Esophagus squamous epithelium (tissue), 5 donors: ENCODE measurements around the gene ZNF593OS. TPM values are rescaled to one million over a fixed set of nuclear protein-coding genes. Genes with fewer than 3 reads are reported as not detected.
A peak's percentile ranks its signal among the peaks of the same experiment; 100 is the strongest.

ENCODE experiments used
- DNase-seq: peaks from one replicate; lab custom pipeline; 2025; lab: John Stamatoyannopoulos, UW
- H3K27ac ChIP-seq, 4 donors: fragments of 200-600 bp; sonication (generic); one replicate each; pipeline ENCODE4 v1.5.1; 2016 to 2019; ENCODE audit warnings: mild to moderate bottlenecking in 1 of 4
- H3K27me3 ChIP-seq, 4 donors: fragments of 200-600 bp; sonication (generic); 1 replicate in 3 of 4; 2 replicates in 1 of 4; pipeline versions ENCODE4 v1.5.1 to v1.6.0; 2017 to 2021; ENCODE audit warnings: antibody characterized with exemption in 1 of 4
- H3K36me3 ChIP-seq, 3 donors: fragments of 200-600 bp; sonication (generic); one replicate each; pipeline ENCODE4 v1.5.1; 2016 to 2019
- H3K4me1 ChIP-seq, 3 donors: fragments of 200-600 bp; sonication (generic); one replicate each; pipeline ENCODE4 v1.5.1; 2017 to 2019
- H3K4me3 ChIP-seq, 4 donors: fragments of 200-600 bp; sonication (generic); 1 replicate in 3 of 4; 2 replicates in 1 of 4; pipeline ENCODE4 v1.5.1; 2016 to 2019; ENCODE audit warnings: mild to moderate bottlenecking in 2 of 4, moderate library complexity in 1 of 4
- H3K9me3 ChIP-seq, 3 donors: fragments of 200-600 bp; sonication (generic); one replicate each; pipeline ENCODE4 v1.5.1; 2016 to 2019
- POLR2A ChIP-seq, 4 donors: fragments of 450-650 bp; IDR thresholded peaks; one replicate each; pipeline ENCODE4 v1.6.1; 2017; ENCODE audit warnings: antibody characterized with exemption in 4 of 4, mild to moderate bottlenecking in 4 of 4, moderate library complexity in 3 of 4
- WGBS, 2 donors: methylation state at CpG; one replicate each; pipeline ENCODE4 v1.1.5; 2018; 5-methylcytosine and 5-hydroxymethylcytosine counted together
- intact Hi-C: fragments of 100-400 bp; cut with DNase I; formaldehyde crosslinking; loops from one replicate; pipeline ENCODE4 v1.15.0; 2022
- total RNA-seq, 4 donors: library from RNA; depleted of rRNA; stranded (reverse); fragments of >200 nt; gene quantifications; one replicate each; pipeline ENCODE4 v1.1.0, GENCODE V29; 2016
- TF ChIP-seq, protein P1 (sequence below), 6 experiments: fragments of 450-650 bp in 4 of 6; fragments of 200-600 bp in 2 of 6; sonication (generic) in 2 of 6; IDR thresholded peaks; one replicate each; pipeline ENCODE4 v1.5.1; 2016 to 2019; ENCODE audit warnings: antibody characterized with exemption in 6 of 6, mild to moderate bottlenecking in 4 of 6, moderate library complexity in 4 of 6
- donor health status: DM: yes; HTN: yes; CAD: no.

Gene ZNF593OS
- total RNA-seq, 4 donors from 2014 or later = not detected

DNA sequence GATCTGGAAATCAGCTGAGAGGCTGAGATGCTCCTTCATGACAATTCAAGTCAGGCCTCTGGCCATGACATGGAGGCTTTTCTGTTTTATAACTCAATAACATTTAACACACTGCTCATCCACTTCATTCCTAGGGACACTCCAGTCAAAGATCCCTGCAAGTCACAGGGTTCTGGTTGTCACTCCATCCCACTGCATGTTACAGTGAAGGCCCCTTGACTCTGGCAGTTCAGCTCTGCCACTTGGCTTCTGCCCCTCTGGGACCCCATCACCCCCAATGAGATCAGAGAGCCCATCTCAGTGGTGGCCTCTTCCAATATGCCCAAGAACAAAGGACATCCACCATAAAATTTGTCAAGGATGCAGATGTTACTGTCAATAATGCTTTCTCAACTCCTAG is 22.7 kb downstream of the ZNF593OS start:
- Histone ChIP-seq H3K36me3 (no peaks in the 10 kb centered on the region), H3K27me3 (peaks cover 0 to 12% (median 0%) of the 10 kb centered on the region in 4 donors), H3K4me3 (no peak overlapping the region), H3K9me3 (no peaks in the 10 kb centered on the region), H3K27ac (no peak overlapping the region), H3K4me1 (peaks cover 0 to 8% (median 6%) of the 10 kb centered on the region in 3 donors)
- no peak for DNase-seq
- TF ChIP-seq POLR2A (IDR thresholded peaks at IDR 0.05) = no peak
- TF ChIP-seq, protein P1, sequence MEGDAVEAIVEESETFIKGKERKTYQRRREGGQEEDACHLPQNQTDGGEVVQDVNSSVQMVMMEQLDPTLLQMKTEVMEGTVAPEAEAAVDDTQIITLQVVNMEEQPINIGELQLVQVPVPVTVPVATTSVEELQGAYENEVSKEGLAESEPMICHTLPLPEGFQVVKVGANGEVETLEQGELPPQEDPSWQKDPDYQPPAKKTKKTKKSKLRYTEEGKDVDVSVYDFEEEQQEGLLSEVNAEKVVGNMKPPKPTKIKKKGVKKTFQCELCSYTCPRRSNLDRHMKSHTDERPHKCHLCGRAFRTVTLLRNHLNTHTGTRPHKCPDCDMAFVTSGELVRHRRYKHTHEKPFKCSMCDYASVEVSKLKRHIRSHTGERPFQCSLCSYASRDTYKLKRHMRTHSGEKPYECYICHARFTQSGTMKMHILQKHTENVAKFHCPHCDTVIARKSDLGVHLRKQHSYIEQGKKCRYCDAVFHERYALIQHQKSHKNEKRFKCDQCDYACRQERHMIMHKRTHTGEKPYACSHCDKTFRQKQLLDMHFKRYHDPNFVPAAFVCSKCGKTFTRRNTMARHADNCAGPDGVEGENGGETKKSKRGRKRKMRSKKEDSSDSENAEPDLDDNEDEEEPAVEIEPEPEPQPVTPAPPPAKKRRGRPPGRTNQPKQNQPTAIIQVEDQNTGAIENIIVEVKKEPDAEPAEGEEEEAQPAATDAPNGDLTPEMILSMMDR (IDR thresholded peaks at IDR 0.05) = no peak
- intact Hi-C loops = no loop called here

DNA sequence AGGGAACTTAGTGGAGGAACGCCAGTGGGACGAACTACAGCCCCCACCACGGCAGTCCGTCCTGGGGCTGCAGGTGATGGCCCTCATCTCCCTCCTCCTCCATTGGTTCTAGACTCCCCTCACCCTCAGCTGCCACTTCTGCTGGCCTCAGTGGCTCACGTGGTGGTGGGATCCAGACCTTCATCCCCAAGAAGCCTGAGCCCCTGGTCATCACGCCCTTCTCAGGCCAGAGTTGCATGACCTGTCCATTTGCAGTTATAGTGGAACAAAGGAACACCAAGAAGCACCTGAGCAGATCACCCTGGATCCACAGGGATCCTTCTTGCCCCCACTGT is 25.7 kb downstream of the ZNF593OS start:
- Histone ChIP-seq H3K4me1 (peaks cover 0 to 14% (median 6%) of the 10 kb centered on the region in 3 donors), H3K9me3 (no peaks in the 10 kb centered on the region), H3K4me3 (no peak overlapping the region), H3K36me3 (no peaks in the 10 kb centered on the region), H3K27me3 (peaks cover 0 to 12% (median 0%) of the 10 kb centered on the region in 4 donors), H3K27ac (no peak overlapping the region)
- TF ChIP-seq, protein P1 (IDR thresholded peaks at IDR 0.05) = no peak
- TF ChIP-seq POLR2A (IDR thresholded peaks at IDR 0.05) = no peak
- WGBS, 2 donors = 35 to 43% methylated on average over 5 to 6 of the region's 6 CpGs
- no peak for DNase-seq
- intact Hi-C loops = loop anchor here (2.0 kb wide), 1 partner anchor 41 kb away; no protein-coding TSS in a partner anchor

DNA sequence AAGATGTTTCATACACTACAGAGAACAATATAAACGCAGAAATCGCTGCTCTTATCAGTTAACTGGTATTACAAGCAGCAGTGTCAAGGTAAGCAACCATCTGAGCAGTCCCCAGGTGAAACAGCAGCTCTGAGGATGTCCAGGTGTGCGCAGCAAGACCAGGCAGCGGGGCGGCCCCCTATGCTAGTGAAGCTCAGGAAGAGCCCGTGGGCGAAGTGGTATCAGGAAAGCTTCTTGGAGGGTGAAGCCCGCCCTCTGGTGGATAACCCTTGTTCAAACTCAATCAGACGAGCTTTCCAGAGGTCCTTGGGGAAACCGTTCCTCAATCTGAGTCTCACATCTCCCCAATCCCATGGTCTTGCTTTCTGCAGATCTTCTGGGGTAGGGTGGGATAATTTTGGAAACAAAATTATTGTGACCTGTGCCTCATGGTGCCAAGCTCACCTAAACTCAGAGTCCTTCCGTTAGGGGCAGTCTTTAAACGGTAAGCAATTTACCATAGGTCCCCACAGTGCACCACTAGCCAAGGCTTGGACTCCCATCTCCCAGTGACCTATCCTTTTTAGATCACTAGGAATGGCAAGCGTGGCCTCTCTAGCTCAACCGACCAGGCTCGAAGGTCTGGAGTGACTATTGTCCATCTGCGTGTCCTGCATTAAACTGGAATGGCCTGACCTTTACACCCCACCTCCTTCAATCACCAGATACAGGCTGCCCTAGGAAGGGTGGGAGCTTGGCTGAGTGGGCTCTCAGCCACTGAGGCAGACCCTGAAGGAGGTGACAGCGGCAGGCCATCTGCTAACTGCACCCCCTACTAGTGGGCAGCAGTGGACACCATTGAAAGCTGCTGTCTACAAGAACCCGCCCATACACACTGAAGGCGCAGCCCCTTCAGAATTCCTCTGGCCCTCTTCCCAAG is 26.3 kb downstream of the ZNF593OS start:
- 15 to 25% methylated on average over 11 to 13 of the region's 19 CpGs for WGBS, 2 donors
- H3K27ac ChIP-seq = no peak overlapping the region
- intact Hi-C loops = loop anchor here (2.0 kb wide), 1 partner anchor 40 kb away; no protein-coding TSS in a partner anchor

DNA sequence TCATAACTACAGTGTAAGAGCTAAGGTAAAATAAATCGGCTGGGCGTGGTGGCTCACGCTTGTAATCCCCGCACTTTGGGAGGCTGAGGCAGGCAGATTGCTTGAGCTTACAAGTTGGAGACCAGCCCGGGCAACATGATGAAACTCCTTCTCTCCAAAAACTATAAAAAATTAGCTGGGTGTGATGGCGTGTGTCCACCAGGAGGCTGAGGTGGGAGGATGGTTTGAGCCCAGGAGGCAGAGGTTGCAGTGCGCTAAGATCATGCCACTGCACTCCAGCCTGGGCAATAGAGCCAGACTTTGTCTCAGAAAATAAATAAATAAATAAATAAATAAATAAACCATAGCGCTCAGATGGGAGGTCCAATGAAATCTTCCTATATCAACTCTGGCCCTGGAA is 29.5 kb downstream of the ZNF593OS start:
- Histone ChIP-seq H3K4me3 (peak overlapping the region in 1 of 4 donors; percentile 6), H3K9me3 (no peaks in the 10 kb centered on the region)
- intact Hi-C loops = no loop called here

More for the DNA sequence above, 26.3 kb downstream of the ZNF593OS start:
- Histone ChIP-seq H3K9me3 (no peaks in the 10 kb centered on the region), H3K4me1 (peaks cover 0 to 14% (median 6%) of the 10 kb centered on the region in 3 donors), H3K27me3 (peaks cover 0 to 12% (median 0%) of the 10 kb centered on the region in 4 donors), H3K36me3 (no peaks in the 10 kb centered on the region), H3K4me3 (no peak overlapping the region)
- DNase-seq = no peak
- TF ChIP-seq, protein P1 (IDR thresholded peaks at IDR 0.05) = peak; percentile 73 to 90 (median 83)
- TF ChIP-seq POLR2A (IDR thresholded peaks at IDR 0.05) = no peak

More for the DNA sequence above, 29.5 kb downstream of the ZNF593OS start:
- 68 to 73% methylated on average over 8 of the region's 8 CpGs for WGBS, 2 donors
- TF ChIP-seq, protein P1 (IDR thresholded peaks at IDR 0.05) = peak in 2 of 6 experiments; percentile 13 to 21
- TF ChIP-seq POLR2A (IDR thresholded peaks at IDR 0.05) = no peak
- Histone ChIP-seq H3K36me3 (no peaks in the 10 kb centered on the region), H3K4me1 (peaks cover 0 to 14% (median 6%) of the 10 kb centered on the region in 3 donors), H3K27me3 (peaks cover 0 to 7% (median 0%) of the 10 kb centered on the region in 4 donors), H3K27ac (no peak overlapping the region)
- no peak for DNase-seq
